SH-SY5Y (cell line): ENCODE results near the gene RRAGD.

Experiments used
- GATA2 ChIP-seq: IDR thresholded peaks from 2 replicates; pipeline ENCODE4 v1.6.1; 2011; ENCODE audit warnings: mild to moderate bottlenecking, low read depth, low read length
- GATA3 ChIP-seq: IDR thresholded peaks from 2 replicates; pipeline ENCODE4 v1.6.1; 2011; ENCODE audit warnings: low read depth, mild to moderate bottlenecking, low read length, moderate library complexity

The RRAGD gene, protein sequence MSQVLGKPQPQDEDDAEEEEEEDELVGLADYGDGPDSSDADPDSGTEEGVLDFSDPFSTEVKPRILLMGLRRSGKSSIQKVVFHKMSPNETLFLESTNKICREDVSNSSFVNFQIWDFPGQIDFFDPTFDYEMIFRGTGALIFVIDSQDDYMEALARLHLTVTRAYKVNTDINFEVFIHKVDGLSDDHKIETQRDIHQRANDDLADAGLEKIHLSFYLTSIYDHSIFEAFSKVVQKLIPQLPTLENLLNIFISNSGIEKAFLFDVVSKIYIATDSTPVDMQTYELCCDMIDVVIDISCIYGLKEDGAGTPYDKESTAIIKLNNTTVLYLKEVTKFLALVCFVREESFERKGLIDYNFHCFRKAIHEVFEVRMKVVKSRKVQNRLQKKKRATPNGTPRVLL

DNA sequence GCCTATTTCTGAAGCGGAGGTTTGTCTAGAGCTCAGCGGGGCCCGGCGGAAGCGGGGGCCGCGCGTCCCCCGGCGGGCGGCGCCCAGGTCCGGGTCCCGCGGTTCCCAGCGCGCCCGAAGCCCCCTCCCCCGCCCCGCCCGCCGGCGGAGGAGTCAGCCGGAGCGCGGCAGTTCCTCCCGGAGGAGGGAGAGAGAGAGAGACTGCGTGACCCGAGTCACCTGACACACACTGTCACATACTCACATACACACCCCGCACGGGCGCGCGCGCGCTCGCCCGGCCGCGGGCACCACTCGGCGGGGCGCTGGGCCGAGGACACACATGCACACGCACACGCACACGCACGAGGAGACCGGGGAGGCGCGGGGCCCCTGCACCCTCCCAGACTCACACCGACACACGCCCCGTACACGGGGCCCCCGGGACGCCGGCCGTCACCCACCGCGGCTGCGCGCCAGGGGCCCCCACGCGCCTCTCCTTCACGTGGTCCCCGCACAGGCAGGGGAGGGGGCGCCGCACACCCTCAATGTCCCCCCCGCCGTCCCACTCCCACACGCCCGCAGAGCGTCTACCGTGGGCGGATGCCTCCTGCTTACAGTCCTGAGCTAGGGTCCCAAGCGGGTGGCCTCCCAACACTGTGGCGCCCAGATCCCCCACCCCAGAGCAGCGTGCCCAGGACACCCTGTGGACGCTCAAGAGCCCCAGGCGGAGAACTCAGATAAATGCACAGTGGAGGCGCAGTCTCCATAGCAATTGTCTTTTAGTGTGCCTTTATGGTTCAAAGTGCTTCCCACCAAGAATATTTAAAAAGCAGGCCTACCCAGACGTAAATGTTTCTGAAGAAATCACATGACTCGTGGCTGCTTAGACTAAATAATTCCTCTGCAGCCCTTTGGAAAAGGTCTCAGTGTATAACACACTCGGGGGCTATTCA lies at the start of gene RRAGD:
TSS of gene RRAGD (minus strand) at position 203 of the 935 bp plus-strand sequence. CDS start 280 bp downstream, outside the sequence.
- TF ChIP-seq GATA3 = no peak
- TF ChIP-seq GATA2 = no peak

DNA sequence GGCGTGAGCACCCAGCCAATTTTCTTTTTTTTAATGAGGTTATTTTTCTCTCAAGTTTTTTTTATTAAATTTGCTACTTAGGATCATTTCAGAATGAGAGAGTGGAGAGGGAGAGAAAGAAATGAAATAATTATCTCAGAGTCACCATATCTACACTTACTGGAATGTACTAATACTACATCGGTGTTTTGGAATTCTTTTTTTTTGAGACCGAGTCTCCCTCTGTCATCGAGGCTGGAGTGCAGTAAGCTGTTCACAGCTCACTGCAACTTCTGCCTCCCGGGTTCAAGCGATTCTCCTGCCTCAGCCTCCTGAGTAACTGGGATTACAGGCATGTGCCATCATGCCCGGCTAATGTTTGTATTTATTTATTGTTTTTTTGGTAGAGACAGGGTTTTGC lies 48.6 kb upstream of the RRAGD start:
- TF ChIP-seq GATA3 (no peak), GATA2 (no peak)

DNA sequence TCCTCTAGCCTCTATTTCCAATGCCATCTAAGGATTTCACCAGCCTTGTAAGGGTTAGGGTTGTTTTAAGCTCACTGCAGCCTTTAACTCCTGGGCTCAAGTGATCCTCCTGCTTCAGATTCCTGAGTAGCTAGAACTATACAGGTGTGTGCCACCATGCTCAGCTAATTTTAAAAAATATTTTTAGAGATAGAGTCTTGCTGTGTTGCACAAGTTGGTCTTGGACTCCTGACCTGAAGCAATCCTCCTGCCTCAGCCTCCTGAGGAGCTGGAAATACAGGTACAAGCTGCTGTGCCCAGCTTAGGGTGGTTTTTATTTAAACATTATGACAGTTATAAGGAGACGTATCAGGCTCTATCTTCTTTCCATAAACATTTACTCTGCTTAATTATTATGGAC lies 47.4 kb upstream of the RRAGD start:
- TF ChIP-seq GATA3 (no peak), GATA2 (no peak)

DNA sequence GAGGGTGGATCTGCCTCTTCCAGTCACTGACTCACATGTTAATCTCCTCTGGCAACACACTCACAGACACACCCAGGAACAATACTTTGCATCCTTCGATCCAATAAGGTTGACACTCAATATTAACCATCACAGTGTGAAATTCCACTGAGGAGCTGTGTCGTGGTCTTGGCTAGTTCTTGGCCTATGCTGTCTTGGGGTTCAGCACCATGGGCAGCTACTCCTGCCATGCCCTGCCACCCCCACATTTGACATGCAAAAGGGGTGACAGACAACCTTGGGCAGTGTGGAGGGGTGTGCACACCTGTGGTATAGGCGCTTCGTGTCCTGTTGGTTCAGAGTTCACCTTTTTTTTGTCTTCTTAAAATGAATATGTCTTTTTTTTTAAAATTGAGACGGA lies 46.6 kb upstream of the RRAGD start:
- TF ChIP-seq GATA2 (no peak), GATA3 (no peak)

DNA sequence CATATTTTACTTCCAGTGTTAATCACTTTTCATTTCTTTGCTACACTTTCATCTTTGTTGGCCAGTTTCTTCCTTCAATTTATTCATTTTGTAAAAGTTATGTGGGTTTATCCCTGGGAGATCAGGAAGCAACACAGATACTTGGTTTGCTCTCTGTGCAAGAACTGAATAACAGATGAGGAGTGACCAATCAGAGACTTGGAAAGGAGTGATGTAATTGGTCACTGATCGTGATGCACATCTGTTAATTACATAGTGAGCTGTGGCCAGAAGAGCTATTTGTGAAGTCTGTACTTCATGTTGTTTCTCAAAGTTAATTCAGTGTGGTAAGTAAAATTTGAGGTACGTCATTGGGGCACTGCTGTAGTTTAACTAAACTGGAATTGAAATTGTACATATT lies 42.2 kb upstream of the RRAGD start:
- TF ChIP-seq GATA3 = no peak
- no peak for TF ChIP-seq GATA2

DNA sequence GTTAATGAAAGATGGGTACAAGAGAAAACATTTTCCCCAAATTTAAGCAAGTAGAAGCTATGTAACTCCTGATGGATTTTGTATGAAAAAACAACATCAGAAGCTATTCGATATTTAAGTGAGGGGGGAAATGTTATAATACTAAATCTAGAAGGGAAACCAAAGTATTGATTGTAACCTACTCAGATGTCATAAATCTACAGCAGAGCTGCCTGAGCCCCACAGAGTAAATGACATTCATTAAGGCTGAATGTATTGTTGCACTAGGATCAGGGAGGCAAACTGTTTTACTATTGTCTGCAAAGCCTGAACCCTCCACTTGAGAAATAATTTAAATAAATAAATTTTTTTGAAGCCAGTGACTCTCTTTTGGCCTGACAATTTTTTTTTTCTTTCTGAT lies 40.2 kb upstream of the RRAGD start:
- TF ChIP-seq GATA2 = no peak
- no peak for TF ChIP-seq GATA3

DNA sequence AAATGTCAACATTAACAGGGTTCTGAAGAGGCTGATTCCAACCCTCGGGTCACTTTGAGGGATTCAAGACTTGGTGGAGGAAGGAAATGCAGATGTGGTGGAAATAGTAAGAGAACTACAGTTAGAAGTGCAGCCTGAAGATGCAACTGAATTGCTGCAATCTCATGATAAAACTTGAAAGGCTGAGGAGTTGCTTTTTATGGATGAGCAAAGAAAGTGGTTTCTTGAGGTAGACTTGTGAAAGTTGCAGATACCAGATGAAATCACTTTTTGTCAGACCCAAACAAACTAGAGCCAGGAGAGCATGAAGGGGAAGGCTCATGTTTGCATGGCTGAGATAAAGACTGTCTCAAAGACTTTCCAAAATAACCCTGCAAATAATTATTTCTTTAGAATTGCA lies 37.1 kb upstream of the RRAGD start:
- TF ChIP-seq GATA2 (no peak), GATA3 (no peak)

DNA sequence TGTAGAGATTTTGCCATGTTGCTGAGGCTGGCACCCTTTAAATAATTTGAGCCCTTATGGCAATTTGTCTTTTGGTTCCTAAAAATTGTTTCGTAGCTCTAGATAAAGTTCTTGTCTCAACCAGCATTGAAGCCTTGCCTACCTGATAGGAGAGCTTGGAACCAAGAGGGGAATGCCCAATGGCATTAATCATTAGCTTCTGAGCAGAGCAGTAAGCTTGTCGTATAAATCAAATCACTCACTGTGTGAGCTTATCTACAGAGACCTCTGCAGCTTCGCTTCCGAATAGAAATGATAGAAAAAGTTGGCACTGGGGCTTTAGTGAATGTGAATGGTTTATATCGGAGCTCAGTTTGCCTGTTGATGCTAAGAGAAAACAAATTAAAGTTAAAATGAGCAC lies 31.6 kb upstream of the RRAGD start:
- TF ChIP-seq GATA3 (no peak), GATA2 (no peak)

DNA sequence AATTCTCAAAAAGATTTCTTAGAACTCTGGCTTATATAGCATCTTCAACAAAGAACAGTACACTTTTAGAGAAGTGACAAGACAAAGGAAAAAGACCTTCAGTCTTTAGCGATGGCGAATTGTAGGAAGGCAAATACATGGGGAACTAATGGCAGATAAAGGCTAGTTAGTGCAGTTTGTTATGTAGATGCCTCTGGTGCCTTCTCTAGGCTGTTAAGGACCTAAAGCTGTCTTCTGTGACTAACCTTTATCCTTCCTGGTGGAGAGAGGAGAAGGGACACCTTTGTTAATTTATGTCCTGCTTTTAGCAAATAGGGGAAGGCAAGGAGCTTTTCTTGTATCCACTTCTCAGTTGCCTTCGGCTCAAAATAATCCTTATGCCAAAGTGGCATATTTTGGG lies 28.1 kb upstream of the RRAGD start:
- TF ChIP-seq GATA3 (no peak), GATA2 (no peak)

DNA sequence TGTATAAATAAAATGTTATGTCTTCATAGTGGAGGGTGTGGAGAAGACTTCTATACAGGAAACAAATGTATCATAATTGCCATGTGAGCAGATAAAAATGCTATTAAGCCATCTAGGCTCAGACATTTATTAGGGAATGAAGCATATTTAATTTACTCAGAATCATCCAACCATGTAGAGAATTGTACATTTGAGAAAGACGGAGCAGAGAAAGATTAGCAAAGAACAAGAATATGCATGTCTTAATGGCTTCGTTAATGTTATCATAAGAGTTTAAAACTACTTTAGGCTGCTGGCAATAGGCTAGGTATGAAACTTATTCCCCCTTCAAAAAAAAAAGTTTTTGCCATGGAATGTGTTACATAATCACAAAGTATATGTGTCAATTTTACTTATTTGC lies 26.9 kb upstream of the RRAGD start:
- TF ChIP-seq GATA3 = no peak
- TF ChIP-seq GATA2 = no peak

DNA sequence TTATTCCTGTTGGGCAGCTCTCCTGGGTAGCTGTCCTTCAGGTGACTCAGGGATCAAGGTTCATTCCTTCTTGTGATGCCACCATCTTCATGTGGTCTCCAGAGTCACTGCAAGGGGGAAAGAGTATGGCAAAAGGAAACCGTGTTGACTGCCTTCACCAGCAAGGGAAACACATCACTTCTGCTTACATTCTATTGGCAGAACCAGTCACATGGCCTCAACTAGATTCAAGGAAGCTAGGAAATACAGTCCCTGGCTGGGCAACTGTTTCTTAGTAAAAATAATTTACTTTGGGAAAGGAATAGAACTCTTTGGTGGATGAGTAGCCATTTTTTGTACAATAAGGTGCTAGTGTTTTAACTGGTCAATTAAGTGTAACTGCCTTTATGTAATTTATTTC lies 26.2 kb upstream of the RRAGD start:
- no peak for TF ChIP-seq GATA3
- TF ChIP-seq GATA2 = no peak

DNA sequence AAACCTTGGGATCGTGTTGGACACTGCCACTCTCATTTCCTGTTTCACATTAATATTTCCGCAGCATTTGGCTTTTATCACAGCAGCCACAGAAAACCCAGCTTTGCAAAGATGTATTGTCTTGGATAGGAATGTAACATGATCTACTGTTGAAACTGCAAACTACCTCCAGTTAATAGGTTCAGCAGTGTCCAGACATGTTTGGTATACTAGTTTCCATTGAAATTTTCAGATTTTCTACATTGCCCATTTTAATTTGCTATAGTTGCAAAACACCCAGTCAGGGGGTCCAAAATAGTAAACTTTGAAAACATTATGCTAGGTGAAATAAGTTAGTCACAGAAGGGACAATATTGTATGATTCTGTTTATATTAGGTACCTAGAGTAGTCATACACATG lies 24.2 kb upstream of the RRAGD start:
- TF ChIP-seq GATA2 = no peak
- no peak for TF ChIP-seq GATA3

DNA sequence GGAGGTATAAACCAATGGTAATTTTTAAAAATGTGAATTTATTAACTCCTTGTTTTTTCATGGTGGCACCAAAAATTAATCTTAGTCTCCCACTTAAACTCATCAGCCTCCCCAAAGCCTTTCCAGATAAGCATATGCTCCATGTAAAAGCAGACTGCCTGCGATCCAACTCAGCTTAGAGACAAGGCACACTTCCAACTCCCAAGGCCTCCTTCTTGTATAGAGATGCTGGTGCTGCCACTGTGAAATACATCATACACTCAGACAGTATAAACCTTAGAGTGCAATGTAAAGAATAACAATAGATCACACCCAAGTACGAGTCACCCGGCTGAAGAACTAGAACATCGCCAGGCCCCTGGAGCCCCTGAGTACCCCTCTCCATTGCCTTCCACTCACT lies 22.9 kb upstream of the RRAGD start:
- no peak for TF ChIP-seq GATA2
- no peak for TF ChIP-seq GATA3

DNA sequence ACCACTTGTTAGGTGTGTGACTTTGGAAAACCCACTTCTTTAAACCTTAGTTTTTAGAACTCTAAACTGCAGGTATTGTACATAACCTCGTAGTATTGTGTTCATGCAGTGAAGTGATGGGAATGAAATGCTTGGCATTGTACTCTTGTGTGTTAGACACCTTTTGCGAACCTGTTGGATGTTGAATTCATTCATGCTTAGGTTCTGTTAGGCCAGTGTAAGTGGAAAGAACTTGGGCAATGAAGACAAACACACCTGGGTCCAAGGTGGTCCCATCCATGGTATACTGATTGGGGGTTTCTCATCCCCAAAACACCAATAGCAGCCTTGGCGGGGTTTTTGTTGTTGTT lies 22.1 kb upstream of the RRAGD start:
- no peak for TF ChIP-seq GATA3
- no peak for TF ChIP-seq GATA2
